Measurements from ENCODE around the gene POLA1.

POLA1 gene

DNA sequence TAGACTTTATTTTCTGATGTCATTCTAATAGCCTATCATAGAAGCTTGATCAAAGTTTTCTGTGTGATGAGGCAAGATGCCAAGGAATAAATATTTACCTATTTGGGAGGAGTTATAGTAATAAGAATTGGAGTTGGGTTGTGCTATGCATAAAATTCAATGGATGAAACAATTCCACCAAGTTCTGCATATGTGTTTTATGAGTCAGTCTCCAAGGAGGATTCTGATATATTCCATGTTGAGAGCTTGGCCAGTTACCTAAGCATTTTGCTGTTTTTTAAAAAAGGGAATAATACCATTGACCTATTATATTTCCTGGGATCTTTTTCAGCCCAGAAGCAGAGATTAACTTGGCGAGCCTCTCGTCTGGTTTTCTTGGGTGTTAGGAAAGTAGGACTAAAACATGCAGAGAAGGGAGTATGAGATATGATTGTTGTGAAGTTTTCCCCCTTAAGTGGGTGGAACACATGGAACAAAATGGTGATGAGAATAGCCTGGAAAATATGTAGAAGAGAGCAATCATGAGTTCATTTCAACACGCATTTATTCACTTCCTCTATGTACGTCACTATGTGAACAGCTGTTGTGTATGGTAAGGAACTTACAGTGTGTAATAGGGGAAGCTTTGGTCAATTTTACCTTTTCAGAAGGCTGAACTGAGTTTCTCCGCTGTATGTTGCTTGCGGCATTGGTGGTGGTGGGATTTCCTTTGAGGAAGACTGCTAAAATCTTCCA lies 39.2 kb downstream of the POLA1 start:
- Histone ChIP-seq H3K36me3 (ENCODE audit: control insufficient read depth, insufficient read depth, low read length) (no peaks in the 10 kb centered on the region), H3K27me3 (ENCODE audit: control insufficient read depth, insufficient read depth, low read length) (no peaks in the 10 kb centered on the region), H3K9ac (no peak overlapping the region), H3K27ac (no peak overlapping the region), H3K9me3 (ENCODE audit: control insufficient read depth, low read length) (no peaks in the 10 kb centered on the region), H3K4me1 (no peaks in the 10 kb centered on the region), H3K4me3 (ENCODE audit: low read depth, low read length) (no peak overlapping the region), H3K79me2 (no peaks in the 10 kb centered on the region), H3K4me2 (ENCODE audit: low read length) (no peak overlapping the region), H2AFZ (no peak overlapping the region)
- TF ChIP-seq, protein P1, sequence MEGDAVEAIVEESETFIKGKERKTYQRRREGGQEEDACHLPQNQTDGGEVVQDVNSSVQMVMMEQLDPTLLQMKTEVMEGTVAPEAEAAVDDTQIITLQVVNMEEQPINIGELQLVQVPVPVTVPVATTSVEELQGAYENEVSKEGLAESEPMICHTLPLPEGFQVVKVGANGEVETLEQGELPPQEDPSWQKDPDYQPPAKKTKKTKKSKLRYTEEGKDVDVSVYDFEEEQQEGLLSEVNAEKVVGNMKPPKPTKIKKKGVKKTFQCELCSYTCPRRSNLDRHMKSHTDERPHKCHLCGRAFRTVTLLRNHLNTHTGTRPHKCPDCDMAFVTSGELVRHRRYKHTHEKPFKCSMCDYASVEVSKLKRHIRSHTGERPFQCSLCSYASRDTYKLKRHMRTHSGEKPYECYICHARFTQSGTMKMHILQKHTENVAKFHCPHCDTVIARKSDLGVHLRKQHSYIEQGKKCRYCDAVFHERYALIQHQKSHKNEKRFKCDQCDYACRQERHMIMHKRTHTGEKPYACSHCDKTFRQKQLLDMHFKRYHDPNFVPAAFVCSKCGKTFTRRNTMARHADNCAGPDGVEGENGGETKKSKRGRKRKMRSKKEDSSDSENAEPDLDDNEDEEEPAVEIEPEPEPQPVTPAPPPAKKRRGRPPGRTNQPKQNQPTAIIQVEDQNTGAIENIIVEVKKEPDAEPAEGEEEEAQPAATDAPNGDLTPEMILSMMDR (IDR thresholded peaks at IDR 0.05), result no peak

DNA sequence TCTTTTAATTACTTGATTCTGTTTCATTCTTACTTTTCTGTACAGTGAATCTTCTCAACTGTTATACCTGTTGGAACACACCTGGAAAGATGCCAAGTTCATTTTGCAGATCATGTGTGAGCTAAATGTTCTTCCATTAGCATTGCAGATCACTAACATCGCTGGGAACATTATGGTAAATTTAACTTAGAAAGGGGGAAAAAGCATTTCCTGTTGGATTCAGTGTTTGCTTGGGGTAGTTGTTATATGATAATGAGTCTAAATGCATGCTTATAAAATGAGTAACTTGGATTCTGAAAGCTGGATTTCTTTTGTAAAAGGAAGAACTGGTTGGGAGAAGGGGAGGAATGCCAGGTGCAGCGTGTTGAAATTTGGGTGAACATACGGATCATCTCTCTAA lies 47.6 kb downstream of the POLA1 start:
- Histone ChIP-seq H3K9ac (no peak overlapping the region), H3K4me3 (ENCODE audit: low read depth, low read length) (no peak overlapping the region), H3K36me3 (ENCODE audit: control insufficient read depth, insufficient read depth, low read length) (no peaks in the 10 kb centered on the region), H3K27ac (no peak overlapping the region), H3K27me3 (ENCODE audit: control insufficient read depth, insufficient read depth, low read length) (no peaks in the 10 kb centered on the region), H3K79me2 (no peaks in the 10 kb centered on the region), H3K4me1 (no peaks in the 10 kb centered on the region), H2AFZ (no peak overlapping the region), H3K9me3 (ENCODE audit: control insufficient read depth, low read length) (no peaks in the 10 kb centered on the region), H3K4me2 (ENCODE audit: low read length) (peak overlapping the region; percentile 51)
- TF ChIP-seq, protein P1 (IDR thresholded peaks at IDR 0.05), result no peak

DNA sequence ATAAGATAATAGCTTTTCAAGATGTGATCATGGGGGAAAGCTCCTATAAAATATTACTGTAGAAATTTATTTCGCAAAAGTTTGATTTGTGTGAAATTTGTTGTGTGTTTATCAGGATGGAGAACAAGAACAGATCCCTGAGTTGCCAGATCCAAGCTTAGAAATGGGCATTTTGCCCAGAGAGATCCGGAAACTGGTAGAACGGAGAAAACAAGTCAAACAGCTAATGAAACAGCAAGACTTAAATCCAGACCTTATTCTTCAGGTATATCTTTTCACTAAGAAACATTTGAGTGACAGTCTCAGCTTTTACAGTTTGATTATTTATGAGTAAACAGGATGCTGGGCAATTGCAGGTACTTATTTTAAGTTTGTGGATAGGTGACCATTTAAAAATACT lies 54.5 kb downstream of the POLA1 start:
- H3K4me3 ChIP-seq (ENCODE audit: low read depth, low read length), result no peak overlapping the region
- no peaks in the 10 kb centered on the region for H3K36me3 ChIP-seq (ENCODE audit: control insufficient read depth, insufficient read depth, low read length)
- no peaks in the 10 kb centered on the region for H3K9me3 ChIP-seq (ENCODE audit: control insufficient read depth, low read length)
- no peak overlapping the region for H3K9ac ChIP-seq
- H3K27me3 ChIP-seq (ENCODE audit: control insufficient read depth, insufficient read depth, low read length), result no peaks in the 10 kb centered on the region
- TF ChIP-seq, protein P1 (IDR thresholded peaks at IDR 0.05), result no peak
- no peak overlapping the region for H3K27ac ChIP-seq
- no peaks in the 10 kb centered on the region for H3K79me2 ChIP-seq
- H3K4me2 ChIP-seq (ENCODE audit: low read length), result no peak overlapping the region
- no peak overlapping the region for H2AFZ ChIP-seq
- H3K4me1 ChIP-seq, result no peaks in the 10 kb centered on the region

DNA sequence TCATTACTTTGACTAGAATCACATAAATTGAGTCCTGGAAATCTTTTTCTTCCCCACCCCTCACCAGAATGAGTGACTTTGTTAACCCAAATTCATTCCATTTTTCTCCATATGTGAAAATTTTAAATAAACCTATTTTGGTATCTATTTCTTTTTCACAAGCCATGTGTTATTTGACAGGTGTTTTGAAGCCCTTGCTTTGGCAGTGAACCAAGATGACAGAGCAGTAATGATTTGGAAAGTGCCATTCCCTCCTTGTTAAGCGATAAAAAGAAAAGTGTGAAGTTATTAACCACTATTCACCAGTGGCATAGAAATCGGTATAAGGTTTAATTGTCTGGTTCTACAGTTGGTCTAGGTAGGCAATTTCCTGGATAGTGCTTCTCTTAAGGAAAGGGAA lies 66.1 kb downstream of the POLA1 start:
- no peak overlapping the region for H3K9ac ChIP-seq
- TF ChIP-seq, protein P1 (IDR thresholded peaks at IDR 0.05), result no peak
- no peak overlapping the region for H2AFZ ChIP-seq
- no peak overlapping the region for H3K4me3 ChIP-seq (ENCODE audit: low read depth, low read length)
- H3K4me2 ChIP-seq (ENCODE audit: low read length), result no peak overlapping the region
- no peaks in the 10 kb centered on the region for H3K79me2 ChIP-seq
- no peaks in the 10 kb centered on the region for H3K27me3 ChIP-seq (ENCODE audit: control insufficient read depth, insufficient read depth, low read length)
- no peaks in the 10 kb centered on the region for H3K36me3 ChIP-seq (ENCODE audit: control insufficient read depth, insufficient read depth, low read length)
- no peaks in the 10 kb centered on the region for H3K4me1 ChIP-seq
- no peaks in the 10 kb centered on the region for H3K9me3 ChIP-seq (ENCODE audit: control insufficient read depth, low read length)
- no peak overlapping the region for H3K27ac ChIP-seq

Measured in parathyroid adenoma (tissue), 2 donors.